Naive thymus-derived CD8-positive, alpha-beta T cell (primary cell): ENCODE data around the gene EEF2KMT. TPM values are rescaled to one million over a fixed set of nuclear protein-coding genes. Genes with fewer than 3 reads are reported as not detected.

Experiments
- ATAC-seq, 2 donors: fragments of 150-1000 bp; cut with Tn5 transposase in 1 of 2; sonication (Bioruptor Pico), chemical (Tn5 transposase) in 1 of 2; 1 replicate in 1 of 2; 2 replicates in 1 of 2; pipeline ENCODE4 v1.10.0; 2021; ENCODE audit warnings: mild to moderate bottlenecking in 2 of 2, moderate library complexity in 2 of 2
- POLR2A ChIA-PET: fragments of 350-600 bp; sonication (Branson Sonifier 250); formaldehyde crosslinking; loops from one replicate; lab custom pipeline; 2021; ENCODE audit warnings: antibody characterized with exemption; lab: Charles Lee
- DNase-seq, 10 donors: peaks; one replicate each; pipeline versions ENCODE4 v3.0.0 to v3.0.0-alpha.2; 2020 to 2022
- H3K27ac Mint-ChIP-seq, 10 donors: one replicate each; pipeline ENCODE4 v1.8.0; 2020 to 2022; ENCODE audit warnings: mild to moderate bottlenecking in 10 of 10, mixed read lengths in 10 of 10, moderate library complexity in 4 of 10, inconsistent platforms in 1 of 10
- H3K27me3 Mint-ChIP-seq, 5 donors: one replicate each; pipeline ENCODE4 v1.8.0; 2021 to 2022; ENCODE audit warnings: mixed read lengths in 5 of 5
- H3K36me3 Mint-ChIP-seq, 3 donors: one replicate each; pipeline ENCODE4 v1.8.0; 2020 to 2022; ENCODE audit warnings: mixed read lengths in 3 of 3, mild to moderate bottlenecking in 2 of 3, inconsistent platforms in 1 of 3
- H3K4me1 Mint-ChIP-seq, 4 donors: one replicate each; pipeline ENCODE4 v1.8.0; 2021 to 2022; ENCODE audit warnings: mixed read lengths in 4 of 4
- H3K4me3 Mint-ChIP-seq, 10 donors: one replicate each; pipeline ENCODE4 v1.8.0; 2020 to 2022; ENCODE audit warnings: mild to moderate bottlenecking in 10 of 10, mixed read lengths in 10 of 10, moderate library complexity in 6 of 10, inconsistent platforms in 1 of 10
- H3K9me3 Mint-ChIP-seq, 9 donors: one replicate each; pipeline ENCODE4 v1.8.0; 2020 to 2022; ENCODE audit warnings: mixed read lengths in 9 of 9, mild to moderate bottlenecking in 3 of 9, inconsistent platforms in 1 of 9, moderate library complexity in 1 of 9
- polyA plus RNA-seq, 3 donors: library from polyadenylated mRNA; unstranded; fragments of 300-500 nt; fragmentation: Illumina TruSeq; gene quantifications; one replicate each; pipeline ENCODE4 v1.2.3, GENCODE V29; 2021
- total RNA-seq, 8 experiments: library from RNA in 2 of 8; stranded (reverse) in 2 of 8; gene quantifications; one replicate each; pipeline ENCODE4 v1.2.3 and lab custom pipeline; 2021 to 2026

Gene EEF2KMT
- total and polyA plus RNA-seq, 5 experiments from 2014 or later = 11.5 to 20.3 (median 11.8) TPM

- no peaks in the 10 kb centered on the region for H3K27me3 Mint-ChIP-seq
- POLR2A ChIA-PET = no interaction called here
- no peaks in the 10 kb centered on the region for H3K4me1 Mint-ChIP-seq
- no peak overlapping the region for H3K27ac Mint-ChIP-seq
- no peaks in the 10 kb centered on the region for H3K9me3 Mint-ChIP-seq
- no peak for DNase-seq
- H3K36me3 Mint-ChIP-seq = peaks cover 0 to 14% (median 10%) of the 10 kb centered on the region in 3 donors
- no peak for ATAC-seq
- H3K4me3 Mint-ChIP-seq = no peak overlapping the region
These were observed 53.5 kb downstream of the EEF2KMT start for GRCh38 chr16:5044011-5044540.

GRCh38 chr16:5042574-5043171, 54.9 kb downstream of the EEF2KMT start:
- POLR2A ChIA-PET = interaction anchor here (1.1 kb wide), 1 partner anchor 9 kb away, joined by 3 read pairs; the partner anchor contains the start of gene NAGPA
- no peak for DNase-seq

DNA sequence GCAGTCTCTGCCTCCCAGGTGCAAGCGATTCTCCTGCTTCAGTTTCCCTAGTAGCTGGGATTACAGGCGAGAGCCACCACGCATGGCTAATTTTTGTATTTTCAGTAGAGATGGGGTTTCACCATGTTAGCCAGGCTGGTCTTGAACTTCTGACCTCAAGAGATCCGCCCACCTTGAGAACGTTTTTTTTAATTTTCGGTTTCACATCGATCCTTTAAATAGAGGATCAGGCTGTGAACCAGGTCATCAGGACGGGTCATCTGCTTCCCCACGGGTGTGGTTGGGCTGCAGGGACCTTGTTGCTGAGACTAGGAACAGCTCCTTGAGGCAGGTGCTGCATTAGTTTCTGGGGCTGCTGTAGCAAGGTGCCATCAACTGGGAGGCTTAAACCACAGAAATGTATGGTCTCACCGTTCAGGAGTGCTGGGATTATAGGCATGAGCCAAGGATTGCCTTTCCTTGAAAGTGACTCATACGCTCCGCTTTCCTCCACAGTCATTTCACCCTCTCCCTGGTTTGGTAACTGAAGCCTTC, 55.9 kb downstream of the EEF2KMT start:
- Mint-ChIP-seq H3K27me3 (no peaks in the 10 kb centered on the region), H3K36me3 (peaks cover 0 to 9% (median 7%) of the 10 kb centered on the region in 3 donors), H3K4me1 (peaks cover 0 to 2% (median under 1%) of the 10 kb centered on the region in 4 donors), H3K27ac (no peak overlapping the region), H3K9me3 (no peaks in the 10 kb centered on the region), H3K4me3 (no peak overlapping the region)
- DNase-seq (no peak), ATAC-seq (no peak)
- POLR2A ChIA-PET = no interaction called here

More at GRCh38 chr16:5042574-5043171, 54.9 kb downstream of the EEF2KMT start:
- Mint-ChIP-seq H3K36me3 (peaks cover 0 to 12% (median 7%) of the 10 kb centered on the region in 3 donors), H3K27me3 (no peaks in the 10 kb centered on the region), H3K4me1 (no peaks in the 10 kb centered on the region), H3K9me3 (no peaks in the 10 kb centered on the region), H3K27ac (no peak overlapping the region), H3K4me3 (no peak overlapping the region)
- ATAC-seq = no peak

DNA sequence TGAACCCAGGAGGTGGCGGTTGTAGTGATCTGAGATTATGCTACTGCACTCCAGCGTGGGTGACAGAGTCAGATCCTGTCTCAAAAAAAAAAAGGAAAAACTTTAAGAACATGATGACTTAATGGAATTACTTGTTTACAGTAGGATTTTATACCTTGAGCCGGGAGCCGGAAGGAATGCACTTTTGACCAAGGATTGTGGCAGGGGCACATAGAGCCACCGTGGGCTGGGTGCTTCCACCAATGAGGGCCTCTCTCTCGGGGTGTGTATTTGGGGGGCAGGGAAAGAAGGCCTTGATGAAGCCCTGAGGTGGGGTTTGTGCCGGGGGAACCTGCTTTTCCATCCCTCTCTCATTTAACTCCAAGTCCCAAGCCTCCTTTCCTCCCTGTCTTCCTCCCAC, 57.1 kb downstream of the EEF2KMT start:
- Mint-ChIP-seq H3K4me1 (peaks cover 0 to 6% (median under 1%) of the 10 kb centered on the region in 4 donors), H3K27ac (no peak overlapping the region), H3K9me3 (no peaks in the 10 kb centered on the region), H3K4me3 (no peak overlapping the region), H3K36me3 (peaks cover 0 to 9% (median 7%) of the 10 kb centered on the region in 3 donors), H3K27me3 (no peaks in the 10 kb centered on the region)
- POLR2A ChIA-PET = interaction anchor here (0.7 kb wide), 1 partner anchor 731 kb away, joined by 3 read pairs; no protein-coding TSS in a partner anchor
- DNase-seq = no peak
- ATAC-seq = no peak

DNA sequence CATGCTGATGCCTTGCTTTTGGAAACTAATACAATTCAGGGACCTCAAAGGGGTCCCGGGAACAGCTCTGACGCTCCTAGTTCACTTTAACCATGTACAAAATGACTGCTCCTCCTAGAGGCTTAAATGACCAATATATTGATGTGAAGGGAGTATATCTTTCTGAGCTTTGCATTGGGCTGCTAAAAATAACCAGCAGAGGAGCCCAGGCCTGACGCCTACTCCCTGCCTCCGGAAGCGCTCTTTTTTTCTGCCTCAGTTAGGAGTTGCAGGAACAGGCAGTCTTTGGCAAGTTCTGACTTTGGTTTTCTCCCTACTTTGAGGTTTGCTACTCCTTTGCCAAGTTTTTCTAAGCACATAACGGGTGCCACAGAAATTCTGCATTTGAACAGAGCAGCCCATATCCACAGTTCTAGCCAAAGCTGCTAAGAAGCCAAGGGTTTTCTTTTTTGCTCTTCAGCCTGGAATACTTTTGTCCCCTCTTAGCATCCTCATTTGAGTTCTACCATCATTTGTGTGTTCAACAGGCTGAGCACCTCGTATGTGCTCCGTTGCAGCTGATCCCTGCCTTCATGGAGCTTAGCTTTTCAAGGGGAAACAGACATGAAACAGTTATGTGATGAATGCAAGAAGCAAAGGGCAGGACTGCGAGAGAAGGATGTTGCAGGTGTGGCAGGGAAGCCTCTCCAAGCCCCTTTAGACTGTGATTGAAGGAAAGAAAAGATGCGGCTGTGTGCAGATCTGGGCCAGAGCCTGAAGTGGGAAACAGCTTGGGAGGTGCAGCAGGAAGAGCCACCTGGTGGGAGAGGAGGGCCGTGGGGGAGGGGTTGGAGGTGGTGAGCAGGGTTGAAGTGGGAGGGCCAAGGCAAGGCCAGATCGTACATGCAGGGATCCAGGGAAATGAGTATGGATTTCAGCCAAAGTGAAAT, 61.1 kb downstream of the EEF2KMT start:
- ATAC-seq (no peak), DNase-seq (no peak)
- H3K36me3 Mint-ChIP-seq = peaks cover 0 to 3% (median 0%) of the 10 kb centered on the region in 3 donors
- peak overlapping the region in 1 of 10 donors; percentile 14 for H3K4me3 Mint-ChIP-seq
- POLR2A ChIA-PET = no interaction called here
- H3K4me1 Mint-ChIP-seq = peaks cover 12 to 23% (median 21%) of the 10 kb centered on the region in 4 donors
- no peaks in the 10 kb centered on the region for H3K27me3 Mint-ChIP-seq
- no peaks in the 10 kb centered on the region for H3K9me3 Mint-ChIP-seq
- H3K27ac Mint-ChIP-seq = peak overlapping the region in 2 of 10 donors; percentile 13 to 27

DNA sequence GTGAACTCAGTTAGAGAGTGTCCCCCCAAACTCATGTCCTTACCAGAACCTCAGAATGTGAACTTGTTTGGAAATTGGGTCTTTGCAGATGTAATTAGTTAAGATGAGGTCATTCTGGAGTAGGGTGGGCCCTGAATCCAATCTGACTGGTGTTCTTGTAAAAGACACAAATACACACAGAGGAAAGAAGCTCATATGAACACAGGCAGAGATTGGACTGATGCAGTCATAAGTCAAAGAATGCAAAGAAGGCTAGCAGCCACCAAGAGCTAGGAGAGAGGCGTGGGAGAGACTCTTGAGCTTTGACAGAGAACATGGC, 61.7 kb downstream of the EEF2KMT start:
- peaks cover 12 to 23% (median 21%) of the 10 kb centered on the region in 4 donors for H3K4me1 Mint-ChIP-seq
- no peaks in the 10 kb centered on the region for H3K27me3 Mint-ChIP-seq
- H3K27ac Mint-ChIP-seq = peak overlapping the region in 1 of 10 donors; percentile 7
- peaks cover 0 to 9% (median 0%) of the 10 kb centered on the region in 3 donors for H3K36me3 Mint-ChIP-seq
- no peak for DNase-seq
- no peaks in the 10 kb centered on the region for H3K9me3 Mint-ChIP-seq
- POLR2A ChIA-PET = no interaction called here
- peak overlapping the region in 1 of 10 donors; percentile 42 for H3K4me3 Mint-ChIP-seq
- ATAC-seq = no peak

Other genes with a start within 250 kb of the EEF2KMT start
- not detected for gene PPL, start 160.6 kb downstream of the EEF2KMT start, total RNA-seq
- gene PPL, start 160.6 kb downstream of the EEF2KMT start, polyA plus RNA-seq = under 1 TPM in 1 of 3 donors, not detected in 2; 0.48 TPM
- not detected for gene SEC14L5, start 139.5 kb downstream of the EEF2KMT start, total RNA-seq
- not detected for gene SEC14L5, start 139.5 kb downstream of the EEF2KMT start, polyA plus RNA-seq
- 10 to 100 TPM; 36.7 to 39.0 TPM for gene NAGPA, start 63.9 kb downstream of the EEF2KMT start, total RNA-seq
- gene NAGPA, start 63.9 kb downstream of the EEF2KMT start, polyA plus RNA-seq = 10 to 100 TPM; 24.8 to 34.1 (median 32.6) TPM
- gene C16orf89, start 31.8 kb downstream of the EEF2KMT start, total RNA-seq = not detected
- not detected for gene C16orf89, start 31.8 kb downstream of the EEF2KMT start, polyA plus RNA-seq
- 10 to 100 TPM; 22.8 to 27.6 TPM for gene ALG1, start 26.0 kb downstream of the EEF2KMT start, total RNA-seq
- 10 to 100 TPM; 23.3 to 25.1 (median 24.3) TPM for gene ALG1, start 26.0 kb downstream of the EEF2KMT start, polyA plus RNA-seq